Middle frontal gyrus (tissue), 1 donor: ENCODE results near the gene THEM5.

ENCODE experiments used
- DNase-seq: peaks from one replicate; pipeline ENCODE4 v3.0.0-alpha.2; 2015; ENCODE audit warnings: low spot score; ENCODE audit errors: extremely low spot score

The THEM5 gene

DNA sequence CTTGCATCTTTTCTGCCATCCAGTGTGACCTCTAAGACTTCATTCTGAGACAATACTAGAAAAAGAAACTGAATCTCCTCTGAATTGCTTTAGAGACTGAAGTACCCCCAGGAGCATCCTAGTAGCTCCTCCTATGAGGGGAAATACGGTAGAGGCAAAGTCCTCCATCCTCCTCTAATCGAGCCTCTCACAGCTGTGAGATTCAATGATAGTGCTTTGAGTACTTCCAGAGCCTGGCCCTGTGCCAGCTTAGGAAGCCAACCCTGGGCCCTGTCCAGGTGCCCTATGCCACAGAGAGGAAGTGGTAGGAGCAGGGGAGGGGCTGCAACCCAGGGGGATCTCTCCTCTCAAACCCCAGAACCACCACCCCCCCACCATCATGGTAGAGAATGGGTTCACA is 32.6 kb downstream of the THEM5 start:
- DNase-seq, result no peak

DNA sequence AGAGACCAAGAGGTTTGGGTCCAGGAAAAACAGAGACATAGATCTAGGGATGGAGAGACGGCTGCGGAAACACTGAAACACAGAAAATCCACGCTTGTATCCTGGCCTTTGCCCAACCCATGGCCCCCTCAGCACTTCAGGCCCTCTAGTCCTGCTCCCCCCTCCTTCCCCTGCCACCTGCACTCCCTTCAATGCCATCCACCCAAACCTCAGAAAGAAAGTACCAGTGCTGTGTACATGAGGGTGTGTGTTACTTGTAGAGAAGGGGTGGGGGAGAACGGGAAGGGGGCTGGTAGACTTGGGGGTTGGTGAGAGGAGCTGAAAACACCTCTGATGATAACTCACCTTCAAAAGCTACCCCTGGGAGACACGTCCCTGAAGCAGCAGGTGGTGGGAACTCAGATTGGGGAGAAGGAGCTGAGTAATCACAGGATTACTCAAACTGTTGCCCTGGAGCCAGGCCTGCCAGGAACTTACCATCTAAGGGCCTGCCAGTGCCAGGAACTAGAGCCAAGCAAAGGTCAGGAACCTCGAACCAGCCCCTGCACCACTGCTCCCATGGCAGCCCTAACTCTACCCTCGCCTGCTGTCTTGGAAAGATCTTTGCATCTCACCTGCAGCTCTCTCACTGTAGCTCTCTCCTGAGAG is 33.4 kb downstream of the THEM5 start:
- DNase-seq, result no peak

- no peak for DNase-seq
Observed at GRCh38 chr1:151819227-151819835, 34.2 kb downstream of the THEM5 start.

DNA sequence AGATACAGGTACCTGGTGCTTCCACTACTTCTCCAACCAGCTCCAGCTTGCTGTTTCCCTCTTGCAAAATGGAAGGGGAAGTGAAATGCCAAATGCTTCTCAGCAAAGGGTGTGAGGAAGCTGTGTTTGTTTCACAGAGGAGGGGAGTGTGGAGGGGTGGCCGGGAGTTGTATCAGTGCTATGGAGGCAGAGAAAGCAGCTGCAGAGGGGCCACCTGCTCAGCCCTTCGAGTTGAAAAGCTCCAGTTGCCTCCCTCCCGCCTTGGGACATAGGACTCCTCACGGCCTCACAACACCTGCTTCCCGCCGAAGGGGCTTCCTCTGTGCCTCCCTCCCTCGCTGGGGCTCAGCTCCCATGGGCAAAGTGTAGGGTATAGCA is 36.2 kb downstream of the THEM5 start:
- no peak for DNase-seq

- no peak for DNase-seq
Observed at GRCh38 chr1:151816548-151817352, 36.8 kb downstream of the THEM5 start.

DNA sequence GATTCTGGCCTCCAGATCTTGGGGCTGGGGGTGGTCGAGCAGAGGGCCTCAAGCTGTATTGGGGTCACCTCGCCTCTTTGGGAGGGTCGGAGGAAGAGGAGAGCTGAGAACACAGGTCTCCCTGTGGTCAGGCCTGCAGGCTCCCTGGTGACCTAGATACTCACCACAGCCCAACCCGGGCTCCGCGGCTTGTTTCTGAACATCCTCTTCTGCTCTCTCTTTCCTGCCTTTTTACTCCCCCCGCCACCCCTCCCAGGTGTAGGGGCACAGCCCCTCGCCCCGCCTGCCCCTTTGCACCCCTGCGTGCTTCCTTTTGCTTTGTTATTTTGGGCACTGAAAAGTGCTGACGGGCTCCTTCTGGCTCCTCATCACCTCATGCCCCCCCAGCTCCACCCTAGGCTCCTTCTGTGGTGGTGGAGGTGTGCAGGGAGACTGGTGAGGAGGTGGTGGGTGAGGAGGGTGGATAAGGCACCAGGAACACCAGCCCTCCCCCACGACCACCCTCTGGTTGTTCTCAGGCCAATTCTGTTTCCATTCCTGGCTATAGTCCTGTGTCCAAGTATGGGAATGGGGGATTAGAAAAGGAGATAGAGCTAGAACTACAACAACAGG is 37.7 kb downstream of the THEM5 start:
- no peak for DNase-seq

DNA sequence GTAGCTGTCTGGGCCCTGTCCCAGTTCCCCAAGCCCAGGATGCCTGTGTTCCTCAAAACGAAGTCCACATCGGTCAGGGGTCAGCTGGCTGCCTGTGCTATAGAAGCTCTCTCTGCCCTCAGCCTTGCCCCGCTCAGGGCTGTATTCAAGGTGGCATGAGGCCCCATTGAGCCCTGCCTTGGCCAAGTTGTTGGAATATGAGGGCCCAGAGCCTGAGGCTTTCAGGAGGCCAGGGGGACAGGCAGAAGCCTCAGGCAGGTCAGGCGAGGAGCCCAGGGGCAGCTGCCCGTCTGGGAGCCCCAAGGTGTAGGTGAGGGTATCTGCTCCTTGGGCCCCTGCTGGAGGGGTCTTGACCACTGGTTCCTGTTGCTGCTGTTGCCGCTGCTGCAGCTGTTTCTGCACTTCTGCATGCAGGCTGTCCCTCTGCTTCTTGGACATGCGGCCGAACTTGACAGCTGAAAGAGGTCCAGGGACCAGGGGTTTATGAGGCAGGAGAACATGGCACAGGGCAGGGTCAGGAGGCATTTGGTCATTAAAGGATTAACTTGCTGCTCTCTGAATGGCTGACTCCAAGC is 38.5 kb downstream of the THEM5 start:
- DNase-seq, result no peak

DNA sequence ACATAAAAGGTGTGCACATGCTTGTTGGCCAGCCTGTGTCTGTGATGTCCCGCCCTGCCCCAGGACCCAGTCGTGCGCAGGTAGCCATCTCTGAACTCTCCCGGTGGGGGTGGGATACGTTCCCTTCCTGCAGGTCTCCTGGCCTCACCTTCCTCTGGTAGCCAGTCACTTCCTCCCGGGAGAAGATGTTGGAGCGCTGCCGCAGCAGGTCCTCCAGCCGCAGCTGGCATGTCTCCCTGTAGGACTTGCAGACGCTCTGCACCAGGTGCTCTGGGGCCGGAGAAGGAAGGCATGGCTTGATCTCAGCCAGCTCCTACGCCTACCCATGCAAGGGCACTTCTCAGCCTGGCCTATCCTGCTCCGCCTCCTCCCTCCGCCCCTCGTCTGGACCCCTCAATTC is 39.1 kb downstream of the THEM5 start:
- DNase-seq, result no peak

DNA sequence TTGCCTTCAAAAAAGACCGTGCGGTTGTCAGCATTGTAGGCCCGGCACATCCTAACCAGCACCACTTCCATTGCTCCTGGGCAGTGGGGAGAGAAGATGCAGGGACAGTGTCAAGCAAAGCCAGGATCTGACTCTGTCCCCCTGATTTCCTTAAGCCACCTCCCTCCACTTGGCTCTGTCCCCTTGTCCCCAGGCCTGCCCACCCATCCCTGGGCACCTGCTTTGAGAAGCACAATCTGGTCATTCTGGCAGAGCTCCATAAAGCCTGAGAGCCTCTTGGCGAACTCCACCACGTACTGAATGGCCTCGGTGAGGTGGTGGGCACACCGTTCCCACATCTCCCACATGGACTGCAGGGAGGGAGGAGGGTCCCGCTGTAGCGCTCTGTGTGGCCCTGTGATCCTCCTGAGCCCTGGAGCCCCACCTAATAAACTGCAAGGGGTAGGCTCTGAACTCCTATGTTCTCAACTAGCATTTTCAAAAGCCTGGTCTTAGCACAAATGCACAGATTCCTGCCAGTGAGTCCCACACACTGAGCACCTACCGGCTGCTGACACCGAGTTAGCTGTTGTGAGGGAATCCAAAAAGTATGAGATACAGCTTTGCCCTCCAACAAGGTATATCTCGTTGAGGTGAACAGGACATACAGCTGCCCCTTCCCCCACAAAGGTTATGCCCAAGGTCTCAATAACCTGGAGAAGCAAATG is 40.1 kb downstream of the THEM5 start:
- no peak for DNase-seq

GRCh38 chr1:151811181-151811580 is 42.3 kb downstream of the THEM5 start:
- no peak for DNase-seq

DNA sequence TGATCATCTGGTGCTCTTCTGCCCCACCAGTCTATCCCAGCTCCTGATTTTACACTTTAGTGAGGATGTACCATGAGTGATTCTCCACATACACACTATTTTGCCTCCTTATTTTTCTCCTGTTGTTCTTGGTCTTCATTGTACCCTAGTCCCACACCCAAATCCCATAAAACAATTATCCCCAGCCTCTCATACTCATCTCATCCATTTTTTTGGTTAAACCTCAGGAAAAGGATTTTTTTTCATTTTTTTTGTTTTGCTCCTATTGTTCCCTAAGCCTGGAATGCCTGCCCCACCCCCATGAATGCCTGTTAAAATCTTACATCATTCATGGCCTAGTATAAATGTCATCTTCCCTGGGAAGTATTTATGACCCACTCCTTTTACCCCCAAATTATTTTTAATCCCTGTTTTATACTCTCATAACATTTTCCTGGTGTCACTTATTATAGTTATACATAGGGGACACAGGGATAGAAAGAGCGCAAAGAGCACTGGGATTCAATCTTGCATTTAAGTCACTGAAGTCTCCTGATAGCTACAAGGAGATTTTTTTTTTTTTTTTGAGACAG is 43.4 kb downstream of the THEM5 start:
- no peak for DNase-seq

- no peak for DNase-seq
Observed at GRCh38 chr1:151809290-151809984, 44.1 kb downstream of the THEM5 start.

DNA sequence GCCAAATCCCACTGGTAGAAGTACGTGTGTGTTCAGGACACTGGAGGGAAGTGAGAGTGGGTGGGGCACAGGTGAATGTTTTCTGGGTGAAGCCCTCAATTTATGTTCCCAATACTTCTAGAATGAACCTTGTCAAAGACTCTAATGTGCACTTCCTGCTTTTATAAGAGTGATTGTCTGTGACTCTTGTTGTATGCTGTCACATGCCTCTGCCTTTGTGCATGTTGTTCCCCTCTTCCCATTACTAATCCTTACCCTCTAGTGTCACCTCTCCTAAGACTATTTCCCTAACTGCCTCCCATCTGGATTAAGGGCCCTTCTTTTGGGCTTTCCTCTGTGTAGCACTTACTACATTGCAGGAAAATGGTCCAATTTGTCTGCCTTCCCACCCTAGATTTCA is 45.7 kb downstream of the THEM5 start:
- DNase-seq, result no peak

- DNase-seq, result no peak
Observed at GRCh38 chr1:151807131-151807530, 46.4 kb downstream of the THEM5 start.

DNA sequence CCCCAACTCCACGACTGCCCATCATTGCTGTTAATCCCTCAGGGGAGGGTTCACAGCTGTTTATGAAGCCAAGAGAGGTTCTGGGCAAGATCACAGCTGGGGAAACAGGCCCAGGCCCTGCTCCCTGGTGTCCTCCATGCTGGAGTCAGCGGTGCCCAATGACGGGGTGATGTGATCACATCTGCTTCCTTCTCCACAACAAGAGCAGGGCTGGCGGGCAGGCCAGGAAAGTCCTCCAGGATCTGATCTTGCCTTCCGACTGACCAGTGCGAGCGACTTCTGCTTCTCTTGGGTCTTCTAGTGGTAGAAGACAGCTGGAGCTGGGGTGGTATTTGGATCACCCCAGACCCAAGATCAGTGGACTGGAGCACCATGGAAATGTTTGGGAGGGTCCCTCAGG is 47.3 kb downstream of the THEM5 start:
- no peak for DNase-seq

GRCh38 chr1:151805066-151805820 is 48.3 kb downstream of the THEM5 start, which contains the start of gene LINGO4:
TSS of gene LINGO4 (minus strand) at chr1:151805419. CDS start at chr1:151802704, 2,715 bp downstream.
- no peak for DNase-seq

GRCh38 chr1:151803915-151804314 is 49.6 kb downstream of the THEM5 start:
- DNase-seq, result no peak

- DNase-seq, result no peak
Observed at GRCh38 chr1:151803164-151803563, 50.3 kb downstream of the THEM5 start.

- DNase-seq, result no peak
Observed at GRCh38 chr1:151802372-151802771, 51.1 kb downstream of the THEM5 start.
